ENCODE data around the gene CNTROB.
A peak's percentile ranks its signal among the peaks of the same experiment; 100 is the strongest.

Gene CNTROB

GRCh38 chr17:7932949-7933348 lies 943 bp downstream of the CNTROB start:
- peak overlapping the region; percentile 60; the same call in 1 of the 2 replicates for H3K27ac ChIP-seq
- TF ChIP-seq, protein P1, sequence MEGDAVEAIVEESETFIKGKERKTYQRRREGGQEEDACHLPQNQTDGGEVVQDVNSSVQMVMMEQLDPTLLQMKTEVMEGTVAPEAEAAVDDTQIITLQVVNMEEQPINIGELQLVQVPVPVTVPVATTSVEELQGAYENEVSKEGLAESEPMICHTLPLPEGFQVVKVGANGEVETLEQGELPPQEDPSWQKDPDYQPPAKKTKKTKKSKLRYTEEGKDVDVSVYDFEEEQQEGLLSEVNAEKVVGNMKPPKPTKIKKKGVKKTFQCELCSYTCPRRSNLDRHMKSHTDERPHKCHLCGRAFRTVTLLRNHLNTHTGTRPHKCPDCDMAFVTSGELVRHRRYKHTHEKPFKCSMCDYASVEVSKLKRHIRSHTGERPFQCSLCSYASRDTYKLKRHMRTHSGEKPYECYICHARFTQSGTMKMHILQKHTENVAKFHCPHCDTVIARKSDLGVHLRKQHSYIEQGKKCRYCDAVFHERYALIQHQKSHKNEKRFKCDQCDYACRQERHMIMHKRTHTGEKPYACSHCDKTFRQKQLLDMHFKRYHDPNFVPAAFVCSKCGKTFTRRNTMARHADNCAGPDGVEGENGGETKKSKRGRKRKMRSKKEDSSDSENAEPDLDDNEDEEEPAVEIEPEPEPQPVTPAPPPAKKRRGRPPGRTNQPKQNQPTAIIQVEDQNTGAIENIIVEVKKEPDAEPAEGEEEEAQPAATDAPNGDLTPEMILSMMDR (conservative IDR thresholded peaks at IDR 0.05): no peak

DNA sequence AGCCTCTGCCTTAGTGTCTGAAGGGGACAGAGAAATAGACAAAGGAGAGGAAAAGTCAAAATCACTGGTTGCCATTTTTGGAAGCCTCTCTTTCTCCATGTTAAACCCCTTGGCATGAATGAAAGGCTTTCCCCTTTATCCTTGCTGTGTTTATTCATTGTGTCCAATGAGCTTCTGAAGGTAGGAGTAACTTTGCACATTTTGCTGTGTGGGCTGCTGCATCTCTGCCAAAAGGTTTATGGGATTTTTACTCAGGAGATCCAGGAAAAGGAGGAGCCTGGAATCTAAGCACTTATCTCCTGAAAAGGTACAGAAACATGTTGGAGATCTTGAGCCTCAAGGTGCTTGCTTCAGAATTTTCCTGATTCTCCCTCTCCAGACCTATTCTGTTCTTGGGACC lies 3.9 kb downstream of the CNTROB start:
- H3K27ac ChIP-seq: peak overlapping the region; percentile 54
- TF ChIP-seq, protein P1 (conservative IDR thresholded peaks at IDR 0.05): no peak

- TF ChIP-seq, protein P1 (conservative IDR thresholded peaks at IDR 0.05): no peak
- no peak overlapping the region for H3K27ac ChIP-seq
Observed at GRCh38 chr17:7940034-7940433, 8.0 kb downstream of the CNTROB start.

GRCh38 chr17:7940743-7941142 lies 8.7 kb downstream of the CNTROB start:
- TF ChIP-seq, protein P1 (conservative IDR thresholded peaks at IDR 0.05): no peak
- H3K27ac ChIP-seq: no peak overlapping the region

GRCh38 chr17:7943291-7943690 lies 11.3 kb downstream of the CNTROB start:
- TF ChIP-seq, protein P1 (conservative IDR thresholded peaks at IDR 0.05): no peak
- no peak overlapping the region for H3K27ac ChIP-seq

GRCh38 chr17:7944326-7944725 lies 12.3 kb downstream of the CNTROB start:
- TF ChIP-seq, protein P1 (conservative IDR thresholded peaks at IDR 0.05): no peak
- no peak overlapping the region for H3K27ac ChIP-seq

- TF ChIP-seq, protein P1 (conservative IDR thresholded peaks at IDR 0.05): no peak
- no peak overlapping the region for H3K27ac ChIP-seq
Observed at GRCh38 chr17:7945651-7946050, 13.6 kb downstream of the CNTROB start.

DNA sequence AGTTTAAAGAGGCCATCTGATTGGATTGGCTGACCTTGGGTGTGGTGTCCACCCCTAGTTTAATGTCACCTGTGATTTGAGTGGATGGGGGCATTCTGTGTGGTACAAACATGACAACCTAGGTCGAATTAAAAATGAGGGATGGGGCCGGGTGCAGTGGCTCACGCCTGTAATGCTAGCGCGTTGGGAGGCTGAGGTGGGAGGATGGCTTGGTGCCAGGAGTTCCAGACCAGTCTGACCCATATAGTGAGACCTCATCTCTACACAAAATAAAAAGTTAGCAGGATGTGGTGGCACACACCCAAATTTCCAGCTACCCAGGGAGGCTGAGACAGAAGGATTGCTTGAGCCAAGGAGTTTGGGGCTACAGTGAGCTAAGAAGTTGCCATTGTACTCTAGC lies 14.4 kb downstream of the CNTROB start:
- H3K27ac ChIP-seq: no peak overlapping the region
- TF ChIP-seq, protein P1 (conservative IDR thresholded peaks at IDR 0.05): no peak

All from VCaP (cell line).